C4-2B (cell line): ENCODE results near the gene PKD2.

Source experiments
- H3K27ac ChIP-seq: fragments of 450-650 bp; 2 replicates; pipeline ENCODE4 v1.5.1; 2017
- CTCF ChIP-seq: fragments of 450-650 bp; conservative IDR thresholded peaks from 2 replicates; pipeline ENCODE4 v1.5.1; 2017; ENCODE audit warnings: mild to moderate bottlenecking
- ZFX ChIP-seq: fragments of 450-650 bp; IDR thresholded peaks from 2 replicates; pipeline ENCODE4 v1.6.1; 2017

PKD2 gene

GRCh38 chr4:88028946-88029345, 21.5 kb downstream of the PKD2 start:
- TF ChIP-seq ZFX (no peak), CTCF (no peak)
- no peak overlapping the region for H3K27ac ChIP-seq

GRCh38 chr4:88029556-88029955, 22.1 kb downstream of the PKD2 start:
- no peak overlapping the region for H3K27ac ChIP-seq

DNA sequence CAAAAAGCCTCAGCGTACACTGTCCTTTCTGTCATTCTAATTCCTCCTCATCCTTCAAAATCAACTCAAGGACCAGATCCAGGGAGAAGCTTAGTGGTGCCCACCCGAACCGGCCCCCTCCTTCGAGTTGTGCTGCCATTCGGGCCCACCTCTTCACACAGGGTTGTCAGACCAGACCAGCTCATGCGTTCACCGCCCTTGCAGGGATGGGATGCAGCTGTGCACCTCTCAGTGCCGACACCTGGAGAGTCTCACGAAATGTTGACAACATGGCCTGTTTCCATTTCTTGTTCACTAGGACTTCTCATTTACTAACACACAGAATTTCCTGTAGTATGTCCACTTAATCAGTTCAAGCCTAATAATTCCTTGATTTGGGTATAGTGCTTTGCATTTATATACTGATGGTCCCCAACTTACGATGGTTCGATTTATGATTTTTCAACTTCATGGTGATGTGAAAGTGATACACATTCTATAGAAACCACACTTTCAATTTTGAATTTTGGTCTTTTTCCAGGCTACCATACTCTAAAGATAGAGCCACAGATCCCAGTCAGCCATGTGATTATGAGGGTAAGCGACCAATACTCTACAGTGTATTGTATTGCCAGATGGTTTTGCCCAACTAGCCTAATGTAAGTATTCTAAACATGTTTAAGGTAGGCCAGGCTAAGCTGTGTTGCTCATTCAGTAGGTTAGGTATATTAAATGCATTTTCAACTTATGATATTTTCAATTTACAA, 23.3 kb downstream of the PKD2 start:
- TF ChIP-seq CTCF: no peak
- TF ChIP-seq ZFX: no peak

More at GRCh38 chr4:88029556-88029955, 22.1 kb downstream of the PKD2 start:
- TF ChIP-seq CTCF: no peak
- no peak for TF ChIP-seq ZFX

GRCh38 chr4:88033309-88033708, 25.9 kb downstream of the PKD2 start:
- H3K27ac ChIP-seq: no peak overlapping the region
- peak; percentile 81 for TF ChIP-seq CTCF
- no peak for TF ChIP-seq ZFX

More for the DNA sequence above, 23.3 kb downstream of the PKD2 start:
- no peak overlapping the region for H3K27ac ChIP-seq

DNA sequence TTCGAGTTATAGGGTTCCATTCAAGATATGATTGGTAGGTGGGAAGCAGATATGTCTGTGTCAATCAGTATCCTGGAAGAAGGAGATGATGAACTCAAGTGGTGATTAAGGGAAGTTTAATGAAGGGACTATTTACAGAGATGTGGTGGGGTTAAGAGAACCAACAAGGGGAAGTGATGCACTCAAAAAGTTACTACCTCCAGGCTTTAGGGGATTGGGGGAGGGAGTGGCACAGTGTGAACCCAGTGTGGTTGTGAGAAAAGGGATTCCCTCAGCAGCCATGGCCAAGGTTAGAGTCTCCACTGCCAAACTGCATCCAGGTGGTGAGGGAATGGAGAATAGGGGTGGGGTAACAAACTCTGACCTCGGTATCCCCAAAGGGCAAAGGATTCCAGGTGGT, 27.9 kb downstream of the PKD2 start:
- no peak overlapping the region for H3K27ac ChIP-seq
- TF ChIP-seq ZFX: no peak
- no peak for TF ChIP-seq CTCF

DNA sequence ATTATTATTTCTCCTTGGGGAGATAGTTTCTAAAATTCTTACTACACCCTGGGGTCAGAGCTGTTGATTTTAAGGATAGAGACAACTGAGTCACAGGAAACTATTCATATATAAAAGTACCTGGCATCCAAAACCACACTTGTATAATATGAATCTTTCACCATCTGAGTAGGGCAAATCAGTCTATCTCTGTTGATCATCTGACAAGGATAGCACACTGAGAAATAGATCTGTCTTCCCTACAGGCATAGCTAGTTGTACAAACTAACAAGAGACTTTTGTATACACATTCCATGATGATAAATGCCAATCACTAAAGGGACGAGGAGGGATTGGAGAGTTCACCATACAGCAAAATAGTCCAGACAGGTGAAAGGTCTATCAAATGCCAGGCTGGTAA, 30.0 kb downstream of the PKD2 start:
- no peak overlapping the region for H3K27ac ChIP-seq
- no peak for TF ChIP-seq ZFX
- no peak for TF ChIP-seq CTCF

GRCh38 chr4:88037936-88038335, 30.5 kb downstream of the PKD2 start:
- H3K27ac ChIP-seq: no peak overlapping the region
- TF ChIP-seq ZFX (no peak), CTCF (no peak)
